Stimulated activated naive CD8-positive, alpha-beta T cell treated with anti-CD3 and anti-CD28 coated beads, Interleukin-15, Interleukin-2, amounts not matched to agents 100 U/mL and 50 U/mL, for 24 hours (primary cell): ENCODE measurements around the gene NAA10.
A peak's percentile ranks its signal among the peaks of the same experiment; 100 is the strongest.

Source experiments
- ATAC-seq: fragments of 150-1000 bp; cut with Tn5 transposase; one replicate; pipeline ENCODE4 v1.10.0; 2021
- DNase-seq: peaks from one replicate; pipeline ENCODE4 v3.0.0; 2021

The NAA10 gene

GRCh38 chrX:153966841-153967535, 32.2 kb upstream of the NAA10 start:
- DNase-seq (peak; percentile 65), ATAC-seq (peak; percentile 35)

- DNase-seq (no peak), ATAC-seq (no peak)
Observed at GRCh38 chrX:153966283-153966688, 31.4 kb upstream of the NAA10 start.

DNA sequence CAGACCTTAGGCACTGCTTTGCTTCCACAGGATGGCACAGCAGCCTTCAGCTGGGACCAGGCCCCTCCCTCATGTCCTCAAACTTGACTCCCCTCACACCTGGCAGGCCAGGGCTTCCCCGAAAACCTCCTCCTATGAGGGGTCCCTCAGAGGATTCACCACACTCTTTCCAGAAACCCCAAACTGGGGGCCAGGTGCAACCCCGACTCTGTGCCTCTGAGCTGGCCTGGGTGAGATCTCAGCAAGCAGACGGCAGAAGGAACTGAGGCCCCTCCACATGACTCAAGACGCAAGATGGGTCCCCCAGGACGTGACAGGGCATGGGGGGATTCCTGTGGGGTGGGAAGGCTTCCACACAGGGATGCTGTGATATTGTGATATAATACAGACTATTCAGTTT, 30.6 kb upstream of the NAA10 start:
- ATAC-seq: no peak

DNA sequence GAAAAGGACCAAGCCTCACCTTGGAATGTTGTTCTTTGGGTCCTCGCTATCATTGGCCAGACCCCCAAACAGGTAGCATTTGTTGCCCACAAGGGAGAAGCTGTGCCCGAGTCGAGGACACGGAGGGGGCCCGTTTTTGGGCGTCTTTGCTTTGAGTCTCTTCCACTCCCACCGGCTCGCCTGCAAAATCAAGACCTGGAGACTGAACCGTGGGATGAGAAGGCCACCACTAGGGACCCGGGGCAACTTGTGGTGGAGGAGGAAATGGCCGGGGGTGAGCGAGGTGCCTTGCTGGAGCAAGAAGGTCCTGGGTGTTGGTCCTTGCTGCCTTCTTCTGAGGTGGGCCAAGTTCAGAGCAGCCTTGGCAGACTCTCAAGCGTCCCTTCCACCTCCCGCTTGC, 29.3 kb upstream of the NAA10 start:
- no peak for ATAC-seq
- DNase-seq: no peak

More for the DNA sequence above, 30.6 kb upstream of the NAA10 start:
- DNase-seq: no peak

GRCh38 chrX:153963546-153963945, 28.7 kb upstream of the NAA10 start:
- no peak for DNase-seq
- no peak for ATAC-seq

DNA sequence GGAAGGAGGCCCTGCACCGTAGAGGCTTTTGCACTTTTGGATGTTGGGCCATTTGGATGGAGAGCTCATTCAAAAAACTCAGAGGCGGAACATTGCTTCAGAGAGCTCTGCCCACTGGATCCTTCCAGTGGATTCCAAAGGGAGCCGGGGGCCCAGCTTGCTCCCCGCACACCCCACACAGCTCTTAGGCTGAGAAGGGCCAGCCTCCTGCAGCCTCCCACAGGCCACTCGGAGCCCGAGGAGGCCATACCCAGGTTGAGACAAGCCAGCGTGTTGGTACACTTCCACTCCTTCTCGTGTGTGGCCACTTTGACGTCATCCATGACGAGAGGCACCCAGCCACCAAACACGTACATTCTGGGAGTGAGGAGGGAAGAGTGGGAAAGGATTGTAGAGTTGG, 26.5 kb upstream of the NAA10 start:
- DNase-seq (no peak), ATAC-seq (no peak)

- DNase-seq: no peak
- ATAC-seq: no peak
Observed at GRCh38 chrX:153960786-153961185, 25.9 kb upstream of the NAA10 start.

- no peak for DNase-seq
- no peak for ATAC-seq
Observed at GRCh38 chrX:153960077-153960476, 25.2 kb upstream of the NAA10 start.

GRCh38 chrX:153959649-153960048, 24.8 kb upstream of the NAA10 start:
- DNase-seq: no peak
- ATAC-seq: no peak

- ATAC-seq: no peak
Observed at GRCh38 chrX:153958605-153959004, 23.8 kb upstream of the NAA10 start.

GRCh38 chrX:153957224-153957623, 22.4 kb upstream of the NAA10 start:
- ATAC-seq (no peak), DNase-seq (no peak)

More at GRCh38 chrX:153958605-153959004, 23.8 kb upstream of the NAA10 start:
- no peak for DNase-seq

GRCh38 chrX:153956044-153956907, 21.4 kb upstream of the NAA10 start:
- ATAC-seq: no peak
- DNase-seq: no peak

DNA sequence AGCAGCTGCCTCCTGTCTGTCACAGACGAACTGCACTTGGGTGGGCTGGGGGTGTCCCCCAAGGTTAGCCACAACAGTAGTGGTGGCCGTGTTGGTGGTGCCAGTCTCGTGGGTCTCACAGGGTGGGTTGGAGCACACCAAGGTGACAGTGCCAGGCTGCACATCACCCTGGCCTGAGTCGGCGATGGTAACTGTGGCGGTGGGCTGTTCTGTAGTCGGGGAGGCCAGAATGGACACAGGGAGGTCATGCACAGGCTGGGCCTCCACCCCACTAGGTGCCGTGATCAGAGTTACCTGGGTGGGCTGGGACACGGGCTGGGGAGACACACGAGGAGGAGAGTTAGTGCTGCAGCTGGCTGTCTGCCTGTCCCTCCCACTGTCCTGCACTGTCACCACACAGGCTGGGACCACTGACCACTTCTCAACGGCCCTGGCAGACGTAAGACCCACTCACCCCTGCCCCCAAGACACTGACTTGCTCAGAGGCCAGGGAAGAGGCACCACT, 20.4 kb upstream of the NAA10 start:
- ATAC-seq (no peak), DNase-seq (no peak)

DNA sequence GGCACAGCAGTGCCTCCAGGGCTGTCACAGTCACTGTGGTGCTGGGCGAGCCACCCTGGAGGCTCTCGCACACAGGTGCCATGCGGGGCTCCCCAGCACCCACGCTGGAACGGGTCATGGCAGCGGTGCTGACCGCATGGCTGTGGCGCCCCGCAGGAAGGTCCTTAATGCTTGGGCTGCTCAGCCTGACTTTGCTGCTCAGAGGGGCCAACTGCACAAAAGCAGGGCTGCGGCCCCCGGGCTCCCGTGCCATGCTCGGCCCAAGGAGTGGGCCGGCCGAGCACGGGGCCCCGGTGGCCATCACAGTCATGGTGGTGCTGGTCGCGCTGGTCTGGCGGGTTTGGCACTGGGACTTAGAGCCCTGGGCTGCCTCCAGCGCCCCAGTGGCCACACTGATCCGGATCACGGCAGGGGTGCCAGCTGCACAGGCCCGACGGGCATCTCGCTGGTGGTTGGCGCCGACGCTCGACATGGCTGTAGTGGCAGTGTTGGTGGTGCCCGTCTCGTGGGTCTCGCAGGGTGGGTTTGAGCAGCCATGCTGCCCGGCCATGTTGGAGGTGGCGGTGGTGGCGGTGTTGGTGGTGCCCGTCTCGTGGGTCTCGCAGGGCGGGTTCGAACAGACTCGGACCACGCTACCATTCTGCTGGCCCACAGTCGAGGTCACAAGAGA, 19.9 kb upstream of the NAA10 start:
- DNase-seq (no peak), ATAC-seq (no peak)

GRCh38 chrX:153953892-153954557, 19.2 kb upstream of the NAA10 start:
- ATAC-seq (no peak), DNase-seq (no peak)

- DNase-seq (peak; percentile 83), ATAC-seq (peak; percentile 73)
Observed at GRCh38 chrX:153953342-153953830, 18.5 kb upstream of the NAA10 start.

DNA sequence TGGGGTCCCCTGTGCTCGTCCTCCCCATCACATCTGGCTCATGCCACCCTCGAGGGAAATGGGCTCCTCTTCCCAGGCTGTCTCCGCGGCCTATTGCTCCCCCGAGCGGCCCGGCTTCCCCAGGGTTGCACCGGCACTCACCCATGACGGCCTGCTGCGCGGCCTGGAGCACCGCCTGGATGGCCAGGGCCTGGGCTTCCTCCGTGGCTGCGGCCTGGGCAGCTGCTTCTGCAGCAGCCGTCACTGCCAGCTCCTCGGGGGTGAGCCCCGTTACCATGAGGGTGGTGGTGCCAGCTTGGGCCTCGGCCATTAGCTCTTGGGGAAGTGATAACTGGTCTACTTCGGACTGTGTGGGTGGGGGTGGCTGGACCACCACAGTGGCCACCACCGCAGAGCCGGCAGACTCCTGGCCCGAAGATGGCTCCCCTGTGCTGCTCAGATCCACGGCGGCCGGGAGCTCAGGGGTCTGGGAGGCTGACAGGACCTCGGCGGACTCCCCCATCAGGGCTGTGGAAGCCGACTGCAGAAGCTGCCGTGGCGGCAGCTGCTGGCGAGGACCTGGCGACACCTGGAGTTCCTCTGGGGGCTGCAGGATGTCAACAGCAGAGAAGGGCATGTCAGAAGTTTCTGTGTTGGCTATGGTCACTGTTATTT, 17.7 kb upstream of the NAA10 start:
- DNase-seq (no peak), ATAC-seq (no peak)

DNA sequence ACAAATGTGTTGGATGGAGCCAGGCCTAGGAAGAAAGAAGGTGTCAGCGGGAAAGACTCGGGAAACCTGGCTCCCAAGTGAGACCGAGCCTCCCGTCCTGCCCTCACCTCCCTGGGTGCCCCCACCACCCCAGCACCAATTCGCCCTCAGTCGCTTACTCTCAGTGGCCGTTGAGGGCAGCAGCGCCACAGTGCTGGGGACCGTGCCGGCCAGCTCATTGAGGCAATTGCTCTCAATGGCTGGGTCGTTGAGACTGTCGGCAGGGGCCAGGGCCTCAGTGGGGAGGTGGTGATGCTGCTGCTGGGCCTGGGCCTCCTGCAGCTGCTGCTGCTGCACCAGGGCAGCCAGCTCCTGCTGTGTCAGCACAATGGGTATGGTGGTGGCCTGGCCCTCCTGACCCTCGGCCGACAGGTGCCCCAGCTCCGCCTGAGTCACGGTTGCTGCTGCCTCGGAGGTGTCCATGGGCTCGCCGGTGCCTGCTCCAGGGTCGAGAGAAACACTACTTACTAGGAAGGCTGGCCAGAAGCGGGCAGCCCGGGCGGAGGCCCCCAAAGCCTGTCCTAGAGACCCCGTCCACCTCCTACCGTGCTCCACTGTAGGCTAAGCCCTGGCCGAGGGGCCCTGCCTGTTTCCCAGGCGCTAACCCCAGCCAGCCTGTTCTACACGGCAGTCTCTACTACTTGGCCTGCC, 17.0 kb upstream of the NAA10 start:
- DNase-seq (no peak), ATAC-seq (no peak)

DNA sequence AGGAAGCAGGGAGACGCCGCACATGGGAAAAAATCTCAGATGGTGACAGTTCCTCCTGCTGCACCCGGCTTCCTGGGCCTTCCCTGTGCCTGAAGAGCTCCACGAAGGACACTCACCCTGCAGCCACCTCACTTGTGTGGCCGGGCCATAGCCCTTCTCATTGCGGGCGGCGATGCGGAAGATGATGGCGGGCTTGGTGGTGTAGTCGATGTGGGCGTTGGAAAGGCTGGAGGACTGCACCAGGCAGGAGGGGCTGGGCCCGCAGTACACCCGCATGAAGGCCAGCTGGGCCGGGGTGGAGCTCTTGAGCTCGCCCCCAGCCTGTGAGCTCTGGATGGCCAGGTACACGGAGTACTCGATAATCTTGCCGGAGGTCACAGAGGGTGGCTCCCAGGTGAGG, 15.3 kb upstream of the NAA10 start:
- ATAC-seq: no peak
- no peak for DNase-seq

GRCh38 chrX:153948847-153949805, 14.3 kb upstream of the NAA10 start:
- ATAC-seq: no peak
- peak; percentile 16 for DNase-seq
